ENCODE data around the gene LAMA2. TPM values are rescaled to one million over a fixed set of nuclear protein-coding genes. Genes with fewer than 3 reads are reported as not detected.
A peak's percentile ranks its signal among the peaks of the same experiment; 100 is the strongest.

The LAMA2 gene
- total RNA-seq, 1 experiment from 2014 or later: 17.6 TPM

DNA sequence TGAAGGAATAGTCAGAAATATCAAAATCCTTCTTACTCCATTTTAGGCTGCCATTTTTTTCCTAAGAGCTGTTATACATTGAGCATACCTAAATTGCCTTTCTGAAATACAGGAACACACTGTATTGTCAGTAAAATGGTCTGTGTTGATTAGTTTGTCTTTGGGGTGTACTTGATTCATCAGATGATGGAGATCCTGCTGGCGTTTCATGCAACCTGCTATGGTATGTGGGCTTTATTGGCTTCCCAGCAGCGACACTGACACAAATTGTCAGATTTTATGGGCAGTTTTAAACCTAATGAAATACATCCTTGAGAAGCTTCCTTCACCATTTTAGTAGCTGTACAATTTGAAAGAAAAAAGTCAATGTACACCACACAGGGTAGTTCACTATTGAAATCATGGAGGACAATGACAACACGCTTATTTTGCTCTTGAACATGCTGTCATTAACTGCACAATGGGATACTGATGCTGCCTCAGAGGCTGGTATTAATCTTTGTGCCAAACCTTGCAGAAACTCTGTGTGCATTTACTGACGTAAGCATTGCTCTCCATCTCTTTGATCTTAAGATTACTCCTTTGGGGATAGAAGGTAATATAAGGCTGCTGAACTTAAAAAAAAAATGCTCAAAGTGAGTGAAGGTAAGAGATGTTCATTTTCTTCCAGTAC lies 124.9 kb downstream of the LAMA2 start:
- H3K4me3 ChIP-seq: no peak overlapping the region
- peaks cover 3% of the 10 kb centered on the region; the same call in 1 of the 2 replicates for H3K9me3 ChIP-seq (replicated peaks)
- no peak overlapping the region for H3K27ac ChIP-seq
- no peaks in the 10 kb centered on the region for H3K36me3 ChIP-seq
- H3K4me1 ChIP-seq: peaks cover 32% of the 10 kb centered on the region
- DNase-seq: no peak
- H3K27me3 ChIP-seq: no peaks in the 10 kb centered on the region

DNA sequence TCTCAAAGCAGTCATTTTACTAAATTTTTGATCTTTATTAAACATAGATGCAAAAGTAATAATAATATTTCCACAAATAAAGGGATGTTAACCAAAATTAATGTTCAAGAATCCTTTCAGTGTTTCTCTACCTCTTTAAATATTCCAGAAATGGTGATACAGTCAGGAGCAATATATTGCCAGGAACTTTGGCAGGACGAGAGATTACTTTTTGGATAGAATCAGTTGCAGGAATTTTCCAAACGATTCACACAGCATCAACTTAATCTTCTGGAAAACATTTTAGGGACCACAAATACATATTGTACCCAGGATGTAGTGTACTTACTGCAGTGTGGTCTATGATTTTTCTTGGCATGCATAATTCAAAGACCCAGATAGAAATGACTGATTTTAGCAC lies 125.7 kb downstream of the LAMA2 start:
- H3K27ac ChIP-seq: no peak overlapping the region
- no peaks in the 10 kb centered on the region for H3K27me3 ChIP-seq
- DNase-seq: no peak
- H3K36me3 ChIP-seq: no peaks in the 10 kb centered on the region
- H3K9me3 ChIP-seq (replicated peaks): peaks cover 3% of the 10 kb centered on the region; the same call in 1 of the 2 replicates
- H3K4me1 ChIP-seq: peaks cover 32% of the 10 kb centered on the region
- no peak overlapping the region for H3K4me3 ChIP-seq

DNA sequence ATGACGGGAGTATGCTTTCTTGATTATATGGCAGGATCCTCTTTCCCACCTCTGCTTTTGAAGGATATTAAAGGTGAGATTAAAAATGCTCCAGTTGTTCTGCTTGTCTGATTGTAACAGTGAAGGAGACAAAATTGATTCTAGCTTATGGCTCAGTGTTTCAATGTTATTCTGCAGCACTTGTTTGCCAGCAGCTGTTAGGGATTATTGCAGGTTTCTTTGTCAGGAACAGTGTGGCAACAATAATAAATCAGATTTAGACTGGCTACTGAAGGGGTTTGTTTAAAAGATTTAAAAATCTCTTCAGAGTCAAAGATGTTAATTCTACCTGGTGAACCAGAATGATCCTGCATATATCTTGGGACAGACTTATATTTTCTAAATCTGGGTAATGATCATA lies 126.9 kb downstream of the LAMA2 start:
- Histone ChIP-seq H3K27ac (peak overlapping the region; percentile 58), H3K4me1 (peaks cover 32% of the 10 kb centered on the region), H3K36me3 (no peaks in the 10 kb centered on the region), H3K9me3 (replicated peaks) (peaks cover 3% of the 10 kb centered on the region; the same call in 1 of the 2 replicates), H3K4me3 (peak overlapping the region; percentile 36), H3K27me3 (no peaks in the 10 kb centered on the region)
- peak; percentile 27 to 74 for DNase-seq

DNA sequence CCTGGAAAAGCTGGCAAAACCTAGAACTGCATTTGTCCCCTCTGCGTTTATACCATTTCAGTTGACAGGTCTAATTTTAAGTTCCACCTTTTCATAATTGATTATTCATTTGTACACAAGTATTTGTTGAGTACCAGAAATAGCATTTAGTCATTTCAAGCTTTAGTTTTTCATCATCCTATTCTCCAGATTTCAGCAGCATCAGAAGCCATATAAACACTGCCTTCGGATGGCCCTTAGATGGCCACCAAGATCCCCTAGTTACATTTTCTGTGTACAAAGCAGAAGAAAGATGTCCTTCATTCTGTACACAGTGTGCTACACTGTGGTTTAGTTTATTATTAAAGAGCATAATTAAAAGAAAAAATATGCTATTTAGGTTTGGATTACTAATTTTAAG lies 131.4 kb downstream of the LAMA2 start:
- H3K27me3 ChIP-seq: no peaks in the 10 kb centered on the region
- H3K4me1 ChIP-seq: peaks cover 11% of the 10 kb centered on the region
- H3K36me3 ChIP-seq: no peaks in the 10 kb centered on the region
- no peak for DNase-seq
- H3K4me3 ChIP-seq: no peak overlapping the region
- H3K9me3 ChIP-seq (replicated peaks): no peaks in the 10 kb centered on the region
- H3K27ac ChIP-seq: no peak overlapping the region

DNA sequence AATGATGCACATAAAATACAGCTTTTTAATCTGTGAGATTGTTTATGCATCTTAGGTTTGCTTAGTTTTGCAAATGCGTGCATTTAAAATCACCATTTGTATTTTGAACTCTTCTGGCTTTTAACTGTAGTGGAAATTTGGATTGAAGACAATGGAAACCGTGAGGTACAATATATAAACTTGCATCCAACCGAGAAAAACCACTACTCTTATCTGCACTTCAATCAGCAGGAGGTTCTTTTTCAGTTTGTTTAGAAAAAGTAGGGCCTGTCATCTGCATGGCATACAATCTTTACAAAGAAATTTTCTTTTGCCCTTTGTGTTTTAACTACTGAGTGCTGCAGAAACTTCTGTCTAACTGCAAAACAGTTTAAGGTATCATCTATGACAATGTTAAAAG lies 132.8 kb downstream of the LAMA2 start:
- Histone ChIP-seq H3K4me3 (no peak overlapping the region), H3K27me3 (no peaks in the 10 kb centered on the region), H3K9me3 (replicated peaks) (no peaks in the 10 kb centered on the region), H3K27ac (no peak overlapping the region), H3K4me1 (no peaks in the 10 kb centered on the region), H3K36me3 (no peaks in the 10 kb centered on the region)
- no peak for DNase-seq

DNA sequence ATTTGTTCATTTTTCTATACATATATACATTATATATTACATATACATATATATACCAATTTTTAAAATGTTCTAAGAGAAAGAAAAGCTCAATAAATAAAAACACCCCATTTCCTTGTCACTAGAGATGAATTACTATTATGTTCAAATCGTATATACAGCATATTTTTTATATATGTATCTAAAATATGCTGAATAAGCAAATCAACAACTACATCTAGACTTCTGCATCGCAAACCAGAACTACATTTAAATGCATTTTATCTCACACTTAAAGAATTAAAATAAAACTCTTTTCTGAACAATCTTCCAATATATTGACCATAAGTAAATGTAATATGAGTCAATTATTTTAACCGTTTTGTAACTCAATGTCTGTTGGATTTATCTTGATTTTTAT lies 133.9 kb downstream of the LAMA2 start:
- Histone ChIP-seq H3K27me3 (no peaks in the 10 kb centered on the region), H3K36me3 (no peaks in the 10 kb centered on the region), H3K27ac (no peak overlapping the region), H3K4me1 (no peaks in the 10 kb centered on the region), H3K9me3 (replicated peaks) (no peaks in the 10 kb centered on the region), H3K4me3 (no peak overlapping the region)
- no peak for DNase-seq

DNA sequence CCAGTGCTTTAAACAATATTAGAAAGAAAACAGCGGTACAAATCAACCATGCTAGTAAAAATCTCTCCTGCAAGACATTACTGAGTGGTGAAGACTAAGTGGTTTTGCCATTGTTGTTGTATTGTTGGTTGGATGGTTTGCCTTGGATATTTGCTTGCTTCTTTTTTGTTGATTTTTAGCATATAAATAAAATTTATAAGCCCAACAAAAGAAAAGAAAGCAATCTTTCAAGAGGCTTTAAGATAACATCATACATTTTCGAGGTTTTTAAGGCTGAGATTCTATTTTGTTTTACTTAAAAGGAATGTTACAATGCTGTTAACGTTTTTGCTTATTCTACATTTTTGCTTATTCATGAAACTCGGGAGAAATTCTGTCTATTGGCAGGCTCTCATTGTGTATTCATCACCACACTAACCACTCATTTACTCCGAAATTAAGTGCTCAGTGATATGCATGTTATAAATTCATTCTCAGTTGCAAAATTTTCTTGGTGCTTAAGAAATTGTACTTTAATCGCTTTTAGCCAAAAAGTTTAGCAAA lies 139.1 kb downstream of the LAMA2 start:
- Histone ChIP-seq H3K27ac (no peak overlapping the region), H3K27me3 (no peaks in the 10 kb centered on the region), H3K9me3 (replicated peaks) (no peaks in the 10 kb centered on the region), H3K4me3 (no peak overlapping the region), H3K4me1 (no peaks in the 10 kb centered on the region), H3K36me3 (no peaks in the 10 kb centered on the region)
- DNase-seq: no peak

DNA sequence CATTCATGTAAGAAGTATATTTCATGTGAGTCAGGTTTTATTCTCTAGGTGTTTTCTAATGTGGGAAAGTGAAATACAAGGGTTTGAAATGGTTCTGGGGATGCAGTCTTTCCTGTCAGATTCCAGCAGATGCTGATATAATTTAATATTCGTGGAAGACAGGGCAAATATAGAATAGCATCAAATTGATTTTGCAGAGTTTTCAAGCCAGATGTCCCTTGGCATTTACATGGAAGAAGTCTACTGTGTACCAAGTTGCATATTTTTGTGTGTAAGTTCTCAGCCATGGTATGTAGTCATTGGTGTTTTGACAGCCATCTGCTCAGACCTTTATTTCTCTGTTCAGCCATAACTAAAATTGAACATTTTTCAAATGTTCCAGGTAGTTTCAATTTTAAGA lies 143.7 kb downstream of the LAMA2 start:
- no peaks in the 10 kb centered on the region for H3K27me3 ChIP-seq
- no peak for DNase-seq
- H3K4me1 ChIP-seq: peaks cover 10% of the 10 kb centered on the region
- no peaks in the 10 kb centered on the region for H3K36me3 ChIP-seq
- no peaks in the 10 kb centered on the region for H3K9me3 ChIP-seq (replicated peaks)
- no peak overlapping the region for H3K4me3 ChIP-seq
- no peak overlapping the region for H3K27ac ChIP-seq

DNA sequence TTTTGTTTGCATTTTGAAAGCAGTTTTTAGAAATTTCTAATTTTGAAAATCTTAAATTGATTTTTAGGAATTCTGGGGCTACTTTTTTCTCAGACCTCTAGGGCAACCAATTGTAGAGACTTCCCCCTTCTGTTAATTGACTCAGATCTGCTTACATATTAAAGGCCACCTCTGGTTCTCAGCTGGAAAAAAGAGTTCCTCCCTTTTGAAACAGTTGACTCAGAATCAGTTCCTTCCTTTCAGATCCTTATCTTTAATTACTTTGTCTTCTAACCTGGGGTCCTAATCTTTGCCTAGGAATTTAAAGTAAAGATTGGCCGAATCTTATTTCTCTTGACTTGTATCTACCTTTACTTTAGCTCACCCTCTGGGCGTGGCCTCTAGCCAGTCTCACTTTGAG lies 146.8 kb downstream of the LAMA2 start:
- H3K4me3 ChIP-seq: no peak overlapping the region
- peaks cover 10% of the 10 kb centered on the region for H3K4me1 ChIP-seq
- no peak overlapping the region for H3K27ac ChIP-seq
- DNase-seq: no peak
- H3K27me3 ChIP-seq: no peaks in the 10 kb centered on the region
- H3K9me3 ChIP-seq (replicated peaks): no peaks in the 10 kb centered on the region
- no peaks in the 10 kb centered on the region for H3K36me3 ChIP-seq

DNA sequence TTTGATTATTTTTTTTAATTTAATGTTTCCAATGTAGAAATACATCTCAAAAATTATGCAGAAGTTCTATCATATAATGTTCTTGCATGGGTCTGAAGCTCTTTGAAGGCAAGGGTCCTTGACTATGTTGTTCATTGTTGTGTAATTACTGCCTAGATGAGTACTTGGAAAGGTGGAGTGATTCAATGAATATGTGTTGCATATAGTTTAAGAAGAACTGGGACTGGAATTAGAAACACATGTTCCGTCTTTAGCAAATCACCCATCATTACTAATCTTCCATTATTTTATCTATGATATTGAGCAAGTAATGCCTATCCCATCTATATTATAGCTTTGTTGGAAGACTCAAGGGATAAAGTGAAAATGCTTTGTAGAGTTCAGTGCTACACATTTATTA lies 147.3 kb downstream of the LAMA2 start:
- peak overlapping the region; percentile 13; the same call in 1 of the 2 replicates for H3K27ac ChIP-seq
- H3K27me3 ChIP-seq: no peaks in the 10 kb centered on the region
- no peak for DNase-seq
- peaks cover 10% of the 10 kb centered on the region for H3K4me1 ChIP-seq
- H3K36me3 ChIP-seq: no peaks in the 10 kb centered on the region
- H3K4me3 ChIP-seq: no peak overlapping the region
- H3K9me3 ChIP-seq (replicated peaks): no peaks in the 10 kb centered on the region

DNA sequence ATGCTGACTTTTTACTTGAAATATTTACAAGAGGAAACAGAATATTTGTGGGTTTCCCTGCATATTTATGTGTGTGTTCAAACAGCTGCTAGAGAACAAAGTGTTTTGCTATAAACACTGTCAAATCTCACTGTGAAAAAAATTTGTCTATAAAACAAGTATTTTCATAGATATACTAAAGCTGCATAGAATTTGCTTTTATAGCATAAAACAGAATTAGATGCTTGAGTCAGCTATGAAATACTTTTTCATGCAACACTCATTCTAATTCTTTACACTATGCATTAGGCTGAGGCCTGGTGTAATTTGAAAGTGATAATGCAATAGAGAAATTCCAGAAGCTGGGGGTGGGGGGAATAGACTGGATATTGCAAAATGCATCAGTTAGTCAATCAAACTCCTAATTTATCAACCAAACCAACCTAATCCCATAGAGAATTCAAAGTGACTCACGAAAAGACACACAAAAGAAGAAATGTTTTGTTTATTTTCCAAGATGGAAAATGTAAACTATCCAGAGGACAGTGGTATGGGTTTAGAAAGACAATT lies 148.2 kb downstream of the LAMA2 start:
- Histone ChIP-seq H3K9me3 (replicated peaks) (no peaks in the 10 kb centered on the region), H3K27me3 (no peaks in the 10 kb centered on the region), H3K36me3 (no peaks in the 10 kb centered on the region), H3K4me3 (no peak overlapping the region), H3K4me1 (peaks cover 10% of the 10 kb centered on the region), H3K27ac (peak overlapping the region; percentile 13; the same call in 1 of the 2 replicates)
- DNase-seq: peak in 1 of 2 experiments; percentile 8

DNA sequence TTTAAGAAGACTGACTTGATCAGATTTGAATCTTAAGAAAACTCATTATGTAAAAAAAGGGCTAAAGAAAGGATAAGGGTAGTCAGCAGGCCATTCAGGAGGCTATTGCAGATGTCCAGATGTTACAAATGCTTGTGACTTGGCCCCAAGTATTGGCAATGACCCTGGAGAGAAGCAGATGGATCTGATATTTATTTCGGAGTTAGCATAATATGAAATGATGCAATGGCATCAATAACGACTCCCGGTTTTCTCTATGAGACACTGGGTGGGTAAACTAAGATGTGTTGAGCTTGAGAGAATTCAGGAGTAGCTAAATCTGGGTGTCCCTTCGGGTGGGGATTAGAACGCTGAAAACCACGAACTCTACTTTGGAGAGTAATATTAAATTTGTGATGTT lies 149.7 kb downstream of the LAMA2 start:
- H3K27ac ChIP-seq: no peak overlapping the region
- H3K9me3 ChIP-seq (replicated peaks): no peaks in the 10 kb centered on the region
- H3K36me3 ChIP-seq: no peaks in the 10 kb centered on the region
- H3K4me3 ChIP-seq: no peak overlapping the region
- no peak for DNase-seq
- H3K27me3 ChIP-seq: no peaks in the 10 kb centered on the region
- H3K4me1 ChIP-seq: peaks cover 10% of the 10 kb centered on the region

DNA sequence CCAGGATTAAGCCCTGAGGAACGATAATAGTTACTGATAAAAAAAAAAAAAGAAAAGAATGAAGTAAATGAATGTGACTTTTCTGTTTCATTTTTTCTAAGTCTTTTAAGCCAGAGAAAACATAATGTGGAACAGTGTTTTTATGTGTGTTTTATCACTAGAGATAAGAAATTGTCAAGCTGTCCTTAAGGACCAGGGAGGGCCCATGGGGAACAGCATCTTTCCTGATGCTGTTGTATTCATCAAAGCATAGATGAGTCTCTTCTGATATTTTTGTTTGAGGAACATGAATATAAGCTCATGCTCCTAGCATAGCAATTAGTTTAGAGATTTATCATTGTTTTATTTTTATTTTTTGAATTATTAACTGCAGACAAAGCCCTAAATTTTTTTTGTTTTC lies 150.2 kb downstream of the LAMA2 start:
- no peaks in the 10 kb centered on the region for H3K36me3 ChIP-seq
- H3K27me3 ChIP-seq: no peaks in the 10 kb centered on the region
- DNase-seq: no peak
- H3K9me3 ChIP-seq (replicated peaks): no peaks in the 10 kb centered on the region
- H3K4me3 ChIP-seq: no peak overlapping the region
- H3K27ac ChIP-seq: no peak overlapping the region
- H3K4me1 ChIP-seq: peaks cover 10% of the 10 kb centered on the region

DNA sequence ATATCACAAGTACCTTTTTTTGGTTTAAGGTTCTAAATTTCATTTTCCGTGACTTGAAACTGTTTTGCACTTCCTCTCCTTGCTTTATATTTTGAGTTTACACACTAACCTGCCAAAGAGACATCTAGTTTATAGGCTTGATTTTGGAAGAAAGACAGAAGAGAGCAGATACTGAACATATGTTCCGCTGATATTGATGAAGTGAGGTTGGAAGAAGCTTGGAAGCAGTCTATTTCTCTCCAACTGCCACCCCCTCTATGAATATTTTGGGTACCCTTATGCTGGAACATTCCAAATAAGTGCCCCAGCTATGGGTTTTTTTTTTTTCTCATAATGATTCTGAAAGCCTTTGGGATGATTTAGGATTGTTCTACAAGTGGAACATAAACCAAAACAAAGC lies 150.6 kb downstream of the LAMA2 start:
- Histone ChIP-seq H3K4me3 (no peak overlapping the region), H3K27ac (no peak overlapping the region), H3K36me3 (no peaks in the 10 kb centered on the region), H3K4me1 (peaks cover 10% of the 10 kb centered on the region), H3K27me3 (no peaks in the 10 kb centered on the region), H3K9me3 (replicated peaks) (no peaks in the 10 kb centered on the region)
- DNase-seq: no peak

DNA sequence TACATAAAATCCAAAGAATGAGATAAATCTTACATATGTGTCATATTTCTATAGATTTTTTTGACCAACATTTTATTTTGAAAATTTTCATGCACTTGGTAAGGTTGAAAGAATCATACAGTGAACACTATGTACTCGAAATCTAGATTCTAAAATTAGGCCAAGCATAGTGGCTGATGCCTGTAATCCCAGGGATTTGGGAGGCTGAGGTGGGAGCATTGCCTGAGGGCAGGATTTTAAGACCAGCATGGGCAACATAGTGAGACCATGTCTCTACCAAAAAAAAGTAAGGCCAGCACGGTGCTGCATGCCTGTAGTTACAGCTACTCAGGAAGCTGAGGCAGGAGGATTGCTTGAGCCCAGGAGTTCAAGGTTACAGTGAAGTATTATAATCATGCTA lies 158.6 kb downstream of the LAMA2 start:
- Histone ChIP-seq H3K9me3 (replicated peaks) (peaks cover 5% of the 10 kb centered on the region; the same call in 1 of the 2 replicates), H3K27me3 (no peaks in the 10 kb centered on the region), H3K4me1 (no peaks in the 10 kb centered on the region), H3K4me3 (no peak overlapping the region), H3K36me3 (no peaks in the 10 kb centered on the region), H3K27ac (no peak overlapping the region)
- DNase-seq: peak; percentile 9 to 50

DNA sequence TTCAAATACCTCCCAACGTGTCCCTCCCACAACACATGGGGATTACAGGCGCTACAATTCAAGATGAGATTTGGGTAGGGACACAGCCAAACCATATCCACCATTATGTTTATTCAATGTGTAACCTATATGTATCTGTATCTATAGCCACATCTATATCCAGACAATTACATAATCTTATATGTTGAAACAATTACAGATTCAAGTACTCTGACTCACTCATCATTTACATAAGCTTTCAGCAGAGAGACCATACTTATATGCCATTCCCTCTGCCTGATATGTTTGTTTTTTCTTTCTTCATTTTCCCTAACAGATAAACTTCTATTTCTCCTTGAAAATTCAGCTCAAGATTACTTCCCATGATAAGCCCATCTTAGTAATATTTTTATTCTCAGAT lies 163.6 kb downstream of the LAMA2 start:
- Histone ChIP-seq H3K9me3 (replicated peaks) (peaks cover 5% of the 10 kb centered on the region; the same call in 1 of the 2 replicates), H3K4me3 (no peak overlapping the region), H3K36me3 (no peaks in the 10 kb centered on the region), H3K4me1 (no peaks in the 10 kb centered on the region), H3K27me3 (no peaks in the 10 kb centered on the region), H3K27ac (no peak overlapping the region)
- no peak for DNase-seq
